Lower leg skin (tissue), 3 donors: ENCODE data around the gene PHC3.

Experiments
- POLR2A ChIP-seq, 2 donors: fragments of 450-650 bp; IDR thresholded peaks; one replicate each; pipeline ENCODE4 v1.6.1; 2016 to 2017; ENCODE audit warnings: antibody characterized with exemption in 2 of 2, mild to moderate bottlenecking in 1 of 2, moderate library complexity in 1 of 2
- TF ChIP-seq, protein P1 (sequence below), 3 donors: fragments of 450-650 bp; IDR thresholded peaks; one replicate each; pipeline ENCODE4 v1.5.1; 2016; ENCODE audit warnings: antibody characterized with exemption in 3 of 3, mild to moderate bottlenecking in 3 of 3, moderate library complexity in 2 of 3

DNA sequence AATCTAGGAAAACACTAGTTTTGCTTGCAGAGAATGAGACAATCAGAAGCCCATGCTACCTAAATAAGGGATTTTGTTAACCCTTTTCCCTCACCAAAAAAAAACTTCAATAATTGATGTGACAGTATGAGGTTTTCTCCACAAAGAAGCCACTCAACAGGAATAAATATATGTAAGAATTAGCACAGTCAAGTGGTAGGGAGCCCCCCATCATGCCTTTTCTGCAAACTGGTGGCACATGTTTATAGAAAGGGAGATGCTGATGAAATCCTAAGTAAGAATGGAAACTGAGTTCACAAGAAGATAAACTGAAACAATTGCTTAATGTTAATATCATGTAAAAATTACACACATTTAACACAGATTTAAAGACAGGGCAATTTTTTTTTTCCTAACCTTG lies 51.0 kb downstream of the PHC3 start:
- TF ChIP-seq, protein P1, sequence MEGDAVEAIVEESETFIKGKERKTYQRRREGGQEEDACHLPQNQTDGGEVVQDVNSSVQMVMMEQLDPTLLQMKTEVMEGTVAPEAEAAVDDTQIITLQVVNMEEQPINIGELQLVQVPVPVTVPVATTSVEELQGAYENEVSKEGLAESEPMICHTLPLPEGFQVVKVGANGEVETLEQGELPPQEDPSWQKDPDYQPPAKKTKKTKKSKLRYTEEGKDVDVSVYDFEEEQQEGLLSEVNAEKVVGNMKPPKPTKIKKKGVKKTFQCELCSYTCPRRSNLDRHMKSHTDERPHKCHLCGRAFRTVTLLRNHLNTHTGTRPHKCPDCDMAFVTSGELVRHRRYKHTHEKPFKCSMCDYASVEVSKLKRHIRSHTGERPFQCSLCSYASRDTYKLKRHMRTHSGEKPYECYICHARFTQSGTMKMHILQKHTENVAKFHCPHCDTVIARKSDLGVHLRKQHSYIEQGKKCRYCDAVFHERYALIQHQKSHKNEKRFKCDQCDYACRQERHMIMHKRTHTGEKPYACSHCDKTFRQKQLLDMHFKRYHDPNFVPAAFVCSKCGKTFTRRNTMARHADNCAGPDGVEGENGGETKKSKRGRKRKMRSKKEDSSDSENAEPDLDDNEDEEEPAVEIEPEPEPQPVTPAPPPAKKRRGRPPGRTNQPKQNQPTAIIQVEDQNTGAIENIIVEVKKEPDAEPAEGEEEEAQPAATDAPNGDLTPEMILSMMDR (IDR thresholded peaks at IDR 0.05), result no peak
- no peak for TF ChIP-seq POLR2A (IDR thresholded peaks at IDR 0.05)
